ENCODE measurements around the gene KLHDC9. TPM values are rescaled to one million over a fixed set of nuclear protein-coding genes. Genes with fewer than 3 reads are reported as not detected.

KLHDC9 gene
- total and polyA plus RNA-seq, 2 of the 8 experiments (the other 6 are each of a cell fraction or from before 2014, with no cell fraction given), result 6.5 to 15.6 TPM

DNA sequence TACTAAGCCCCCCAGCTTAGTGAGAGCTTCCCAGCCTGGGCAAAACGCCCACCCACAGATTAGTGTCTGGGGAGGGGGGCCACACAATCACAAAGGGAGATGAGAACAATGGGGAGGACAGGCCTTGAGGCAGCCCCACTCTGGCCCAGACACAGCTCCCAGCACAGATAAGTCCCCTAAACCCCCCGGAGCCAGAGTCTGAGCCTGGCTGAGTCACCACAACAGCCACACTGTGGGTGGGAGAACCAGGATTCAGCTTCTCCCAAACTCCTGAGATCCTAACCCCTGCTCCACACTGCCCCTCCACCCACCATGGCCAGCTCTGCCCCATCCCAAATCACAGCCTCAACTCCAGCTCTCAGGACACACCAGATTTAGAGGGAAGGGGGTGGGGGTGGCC, 13.0 kb upstream of the KLHDC9 start (continued):
- TF ChIP-seq, protein P1, sequence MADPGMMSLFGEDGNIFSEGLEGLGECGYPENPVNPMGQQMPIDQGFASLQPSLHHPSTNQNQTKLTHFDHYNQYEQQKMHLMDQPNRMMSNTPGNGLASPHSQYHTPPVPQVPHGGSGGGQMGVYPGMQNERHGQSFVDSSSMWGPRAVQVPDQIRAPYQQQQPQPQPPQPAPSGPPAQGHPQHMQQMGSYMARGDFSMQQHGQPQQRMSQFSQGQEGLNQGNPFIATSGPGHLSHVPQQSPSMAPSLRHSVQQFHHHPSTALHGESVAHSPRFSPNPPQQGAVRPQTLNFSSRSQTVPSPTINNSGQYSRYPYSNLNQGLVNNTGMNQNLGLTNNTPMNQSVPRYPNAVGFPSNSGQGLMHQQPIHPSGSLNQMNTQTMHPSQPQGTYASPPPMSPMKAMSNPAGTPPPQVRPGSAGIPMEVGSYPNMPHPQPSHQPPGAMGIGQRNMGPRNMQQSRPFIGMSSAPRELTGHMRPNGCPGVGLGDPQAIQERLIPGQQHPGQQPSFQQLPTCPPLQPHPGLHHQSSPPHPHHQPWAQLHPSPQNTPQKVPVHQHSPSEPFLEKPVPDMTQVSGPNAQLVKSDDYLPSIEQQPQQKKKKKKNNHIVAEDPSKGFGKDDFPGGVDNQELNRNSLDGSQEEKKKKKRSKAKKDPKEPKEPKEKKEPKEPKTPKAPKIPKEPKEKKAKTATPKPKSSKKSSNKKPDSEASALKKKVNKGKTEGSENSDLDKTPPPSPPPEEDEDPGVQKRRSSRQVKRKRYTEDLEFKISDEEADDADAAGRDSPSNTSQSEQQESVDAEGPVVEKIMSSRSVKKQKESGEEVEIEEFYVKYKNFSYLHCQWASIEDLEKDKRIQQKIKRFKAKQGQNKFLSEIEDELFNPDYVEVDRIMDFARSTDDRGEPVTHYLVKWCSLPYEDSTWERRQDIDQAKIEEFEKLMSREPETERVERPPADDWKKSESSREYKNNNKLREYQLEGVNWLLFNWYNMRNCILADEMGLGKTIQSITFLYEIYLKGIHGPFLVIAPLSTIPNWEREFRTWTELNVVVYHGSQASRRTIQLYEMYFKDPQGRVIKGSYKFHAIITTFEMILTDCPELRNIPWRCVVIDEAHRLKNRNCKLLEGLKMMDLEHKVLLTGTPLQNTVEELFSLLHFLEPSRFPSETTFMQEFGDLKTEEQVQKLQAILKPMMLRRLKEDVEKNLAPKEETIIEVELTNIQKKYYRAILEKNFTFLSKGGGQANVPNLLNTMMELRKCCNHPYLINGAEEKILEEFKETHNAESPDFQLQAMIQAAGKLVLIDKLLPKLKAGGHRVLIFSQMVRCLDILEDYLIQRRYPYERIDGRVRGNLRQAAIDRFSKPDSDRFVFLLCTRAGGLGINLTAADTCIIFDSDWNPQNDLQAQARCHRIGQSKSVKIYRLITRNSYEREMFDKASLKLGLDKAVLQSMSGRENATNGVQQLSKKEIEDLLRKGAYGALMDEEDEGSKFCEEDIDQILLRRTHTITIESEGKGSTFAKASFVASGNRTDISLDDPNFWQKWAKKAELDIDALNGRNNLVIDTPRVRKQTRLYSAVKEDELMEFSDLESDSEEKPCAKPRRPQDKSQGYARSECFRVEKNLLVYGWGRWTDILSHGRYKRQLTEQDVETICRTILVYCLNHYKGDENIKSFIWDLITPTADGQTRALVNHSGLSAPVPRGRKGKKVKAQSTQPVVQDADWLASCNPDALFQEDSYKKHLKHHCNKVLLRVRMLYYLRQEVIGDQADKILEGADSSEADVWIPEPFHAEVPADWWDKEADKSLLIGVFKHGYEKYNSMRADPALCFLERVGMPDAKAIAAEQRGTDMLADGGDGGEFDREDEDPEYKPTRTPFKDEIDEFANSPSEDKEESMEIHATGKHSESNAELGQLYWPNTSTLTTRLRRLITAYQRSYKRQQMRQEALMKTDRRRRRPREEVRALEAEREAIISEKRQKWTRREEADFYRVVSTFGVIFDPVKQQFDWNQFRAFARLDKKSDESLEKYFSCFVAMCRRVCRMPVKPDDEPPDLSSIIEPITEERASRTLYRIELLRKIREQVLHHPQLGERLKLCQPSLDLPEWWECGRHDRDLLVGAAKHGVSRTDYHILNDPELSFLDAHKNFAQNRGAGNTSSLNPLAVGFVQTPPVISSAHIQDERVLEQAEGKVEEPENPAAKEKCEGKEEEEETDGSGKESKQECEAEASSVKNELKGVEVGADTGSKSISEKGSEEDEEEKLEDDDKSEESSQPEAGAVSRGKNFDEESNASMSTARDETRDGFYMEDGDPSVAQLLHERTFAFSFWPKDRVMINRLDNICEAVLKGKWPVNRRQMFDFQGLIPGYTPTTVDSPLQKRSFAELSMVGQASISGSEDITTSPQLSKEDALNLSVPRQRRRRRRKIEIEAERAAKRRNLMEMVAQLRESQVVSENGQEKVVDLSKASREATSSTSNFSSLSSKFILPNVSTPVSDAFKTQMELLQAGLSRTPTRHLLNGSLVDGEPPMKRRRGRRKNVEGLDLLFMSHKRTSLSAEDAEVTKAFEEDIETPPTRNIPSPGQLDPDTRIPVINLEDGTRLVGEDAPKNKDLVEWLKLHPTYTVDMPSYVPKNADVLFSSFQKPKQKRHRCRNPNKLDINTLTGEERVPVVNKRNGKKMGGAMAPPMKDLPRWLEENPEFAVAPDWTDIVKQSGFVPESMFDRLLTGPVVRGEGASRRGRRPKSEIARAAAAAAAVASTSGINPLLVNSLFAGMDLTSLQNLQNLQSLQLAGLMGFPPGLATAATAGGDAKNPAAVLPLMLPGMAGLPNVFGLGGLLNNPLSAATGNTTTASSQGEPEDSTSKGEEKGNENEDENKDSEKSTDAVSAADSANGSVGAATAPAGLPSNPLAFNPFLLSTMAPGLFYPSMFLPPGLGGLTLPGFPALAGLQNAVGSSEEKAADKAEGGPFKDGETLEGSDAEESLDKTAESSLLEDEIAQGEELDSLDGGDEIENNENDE (IDR thresholded peaks at IDR 0.05; ENCODE audit: insufficient replicate concordance, low read length), result no peak
- TF ChIP-seq KDM5A (IDR thresholded peaks at IDR 0.05; ENCODE audit: low read length) (no peak), JUND (IDR thresholded peaks at IDR 0.05; ENCODE audit: low read length) (no peak), FOSL1 (IDR thresholded peaks at IDR 0.05; ENCODE audit: insufficient read depth, low read depth, low read length) (no peak), CBX8 (IDR thresholded peaks at IDR 0.05; ENCODE audit: borderline replicate concordance, low read depth, low read length) (no peak), YY1 (IDR thresholded peaks at IDR 0.05; ENCODE audit: low read depth, low read length) (no peak), TCF12 (IDR thresholded peaks at IDR 0.05; ENCODE audit: low read depth, low read length) (no peak), RNF2 (IDR thresholded peaks at IDR 0.05; ENCODE audit: borderline replicate concordance, low read depth, low read length, missing control alignments, poor library complexity, severe bottlenecking) (no peak)
